HG02610 (cell line): Measurements from ENCODE around the gene STXBP6.

Experiments used
- ATAC-seq: cut with Tn5 transposase; IDR thresholded peaks from one replicate; pipeline ENCODE4 v1.9.1; 2021; ENCODE audit warnings: mild to moderate bottlenecking, moderate library complexity; ENCODE audit not compliant: unreplicated experiment

Gene STXBP6

GRCh38 chr14:25019892-25020291, 30.1 kb downstream of the STXBP6 start:
- ATAC-seq, result no peak

GRCh38 chr14:25017562-25017961, 32.4 kb downstream of the STXBP6 start:
- ATAC-seq, result no peak

GRCh38 chr14:25015761-25016160, 34.2 kb downstream of the STXBP6 start:
- no peak for ATAC-seq

GRCh38 chr14:25014440-25014839, 35.5 kb downstream of the STXBP6 start:
- ATAC-seq, result no peak

GRCh38 chr14:25011095-25011494, 38.9 kb downstream of the STXBP6 start:
- ATAC-seq, result no peak

- no peak for ATAC-seq
Measured at GRCh38 chr14:25010471-25010870, 39.5 kb downstream of the STXBP6 start.

- no peak for ATAC-seq
Measured at GRCh38 chr14:25009891-25010290, 40.1 kb downstream of the STXBP6 start.

- no peak for ATAC-seq
Measured at GRCh38 chr14:25007832-25008231, 42.1 kb downstream of the STXBP6 start.

GRCh38 chr14:25006961-25007795, 42.8 kb downstream of the STXBP6 start:
- ATAC-seq, result no peak

- no peak for ATAC-seq
Measured at GRCh38 chr14:25006031-25006430, 43.9 kb downstream of the STXBP6 start.

GRCh38 chr14:25004389-25004809, 45.5 kb downstream of the STXBP6 start:
- no peak for ATAC-seq

- no peak for ATAC-seq
Measured at GRCh38 chr14:25003537-25003936, 46.4 kb downstream of the STXBP6 start.

GRCh38 chr14:25001601-25002000, 48.3 kb downstream of the STXBP6 start:
- ATAC-seq, result no peak

- ATAC-seq, result no peak
Measured at GRCh38 chr14:25001156-25001555, 48.8 kb downstream of the STXBP6 start.

- ATAC-seq, result no peak
Measured at GRCh38 chr14:24999157-24999556, 50.8 kb downstream of the STXBP6 start.

- ATAC-seq, result no peak
Measured at GRCh38 chr14:24996930-24997725, 52.8 kb downstream of the STXBP6 start.

GRCh38 chr14:24995016-24995415, 54.9 kb downstream of the STXBP6 start:
- ATAC-seq, result no peak

GRCh38 chr14:24993631-24994030, 56.3 kb downstream of the STXBP6 start:
- ATAC-seq, result no peak

GRCh38 chr14:24992624-24993360, 57.2 kb downstream of the STXBP6 start:
- ATAC-seq, result no peak

GRCh38 chr14:24991821-24992220, 58.1 kb downstream of the STXBP6 start:
- ATAC-seq, result no peak

GRCh38 chr14:24991288-24991687, 58.7 kb downstream of the STXBP6 start:
- no peak for ATAC-seq
